Astrocyte (in vitro differentiated cells and primary cell): ENCODE data around the gene BRS3. TPM values are rescaled to one million over a fixed set of nuclear protein-coding genes. Genes with fewer than 3 reads are reported as not detected.

ENCODE experiments used
- DNase-seq: peaks from one replicate; pipeline ENCODE4 v3.0.0-alpha.2; 2010; ENCODE audit warnings: low read depth
- FAIRE-seq: peaks from 2 replicates; lab custom pipeline; 2011; peaks lifted over from hg19 to GRCh38; lab: Jason Lieb, UNC
- H2AFZ ChIP-seq: 2 replicates; pipeline ENCODE4 v1.6.0; 2012; ENCODE audit warnings: low read depth, low read length, inconsistent platforms
- H3K27ac ChIP-seq: 2 replicates; pipeline ENCODE4 v1.5.1; 2011; ENCODE audit warnings: low read depth, low read length, inconsistent platforms
- H3K27me3 ChIP-seq: 2 replicates; pipeline ENCODE4 v1.6.0; 2011; ENCODE audit warnings: low read length, inconsistent platforms; ENCODE audit not compliant: insufficient read depth
- H3K36me3 ChIP-seq: 2 replicates; pipeline ENCODE4 v1.5.1; 2011; ENCODE audit warnings: low read length, inconsistent platforms; ENCODE audit not compliant: insufficient read depth
- H3K4me1 ChIP-seq: 2 replicates; pipeline ENCODE4 v1.5.1; 2011; ENCODE audit warnings: low read length, inconsistent platforms; ENCODE audit not compliant: insufficient read depth
- H3K4me2 ChIP-seq: 2 replicates; pipeline ENCODE4 v1.6.0; 2012; ENCODE audit warnings: low read length, inconsistent platforms
- H3K4me3 ChIP-seq: 2 replicates; pipeline ENCODE4 v1.5.1; 2011; ENCODE audit warnings: low read depth, mild to moderate bottlenecking, low read length, inconsistent platforms; ENCODE audit not compliant: insufficient read depth
- H3K79me2 ChIP-seq: 2 replicates; pipeline ENCODE4 v1.6.0; 2012; ENCODE audit warnings: mild to moderate bottlenecking, low read length, inconsistent platforms; ENCODE audit not compliant: insufficient read depth
- H3K9ac ChIP-seq: 2 replicates; pipeline ENCODE4 v1.6.0; 2012; ENCODE audit warnings: mild to moderate bottlenecking, low read length, inconsistent platforms
- H3K9me3 ChIP-seq: 2 replicates; pipeline ENCODE4 v1.5.1; 2012; ENCODE audit warnings: low read depth, mild to moderate bottlenecking, low read length, inconsistent platforms; ENCODE audit not compliant: insufficient read depth
- H4K20me1 ChIP-seq: 2 replicates; pipeline ENCODE4 v1.6.0; 2012; ENCODE audit warnings: low read length, inconsistent platforms; ENCODE audit not compliant: insufficient read depth
- H3K27ac Mint-ChIP-seq: one replicate; pipeline ENCODE4 v1.8.0; 2021; ENCODE audit warnings: mild to moderate bottlenecking, mixed read lengths; ENCODE audit not compliant: unreplicated experiment
- H3K27me3 Mint-ChIP-seq: one replicate; pipeline ENCODE4 v1.8.0; 2021; ENCODE audit warnings: low read depth, mixed read lengths; ENCODE audit not compliant: unreplicated experiment
- H3K36me3 Mint-ChIP-seq: one replicate; pipeline ENCODE4 v1.8.0; 2021; ENCODE audit warnings: low read depth, mixed read lengths; ENCODE audit not compliant: unreplicated experiment
- H3K4me1 Mint-ChIP-seq: one replicate; pipeline ENCODE4 v1.8.0; 2021; ENCODE audit warnings: low read depth, mixed read lengths; ENCODE audit not compliant: unreplicated experiment
- H3K4me3 Mint-ChIP-seq: one replicate; pipeline ENCODE4 v1.8.0; 2021; ENCODE audit warnings: mild to moderate bottlenecking, moderate library complexity, mixed read lengths; ENCODE audit not compliant: unreplicated experiment
- H3K9me3 Mint-ChIP-seq: one replicate; pipeline ENCODE4 v1.8.0; 2021; ENCODE audit warnings: mild to moderate bottlenecking, mixed read lengths; ENCODE audit not compliant: unreplicated experiment
- EZH2 ChIP-seq: IDR thresholded peaks from 2 replicates; pipeline ENCODE4 v1.6.1; 2012; ENCODE audit warnings: mild to moderate bottlenecking, low read length, inconsistent platforms; ENCODE audit not compliant: insufficient read depth
- total RNA-seq: library from RNA; stranded (reverse); gene quantifications from 2 replicates; pipeline ENCODE4 v1.2.1, GENCODE V29; 2021
- TF ChIP-seq, protein P1 (sequence below): IDR thresholded peaks from 2 replicates; pipeline ENCODE4 v1.5.1; 2011; ENCODE audit warnings: low read depth, mild to moderate bottlenecking, inconsistent platforms, low read length, moderate library complexity; ENCODE audit not compliant: insufficient read depth

BRS3 gene
- total RNA-seq, 1 donor from 2014 or later: not detected

DNA sequence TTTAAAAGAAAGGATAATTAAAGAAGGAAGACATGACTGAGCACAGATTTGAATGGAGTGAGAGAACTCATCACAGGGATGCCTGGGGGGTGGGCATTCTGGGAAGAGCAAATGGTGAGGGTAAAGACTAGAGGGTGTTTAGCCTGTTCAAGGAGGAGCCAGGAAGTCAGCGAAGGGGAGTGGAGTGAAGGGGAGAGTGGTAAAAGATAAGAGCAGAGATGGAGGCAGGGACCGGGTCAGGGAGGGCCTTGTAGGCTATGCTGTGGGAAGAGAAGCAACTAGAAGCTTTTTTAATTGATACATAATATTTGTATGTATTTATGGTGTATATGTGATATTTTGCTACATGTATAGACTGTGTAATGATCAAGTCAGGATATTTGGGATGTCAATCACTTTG is 42.0 kb downstream of the BRS3 start:
- H3K9me3 Mint-ChIP-seq: no peaks in the 10 kb centered on the region
- DNase-seq (no peak), FAIRE-seq (peak; percentile 66)

DNA sequence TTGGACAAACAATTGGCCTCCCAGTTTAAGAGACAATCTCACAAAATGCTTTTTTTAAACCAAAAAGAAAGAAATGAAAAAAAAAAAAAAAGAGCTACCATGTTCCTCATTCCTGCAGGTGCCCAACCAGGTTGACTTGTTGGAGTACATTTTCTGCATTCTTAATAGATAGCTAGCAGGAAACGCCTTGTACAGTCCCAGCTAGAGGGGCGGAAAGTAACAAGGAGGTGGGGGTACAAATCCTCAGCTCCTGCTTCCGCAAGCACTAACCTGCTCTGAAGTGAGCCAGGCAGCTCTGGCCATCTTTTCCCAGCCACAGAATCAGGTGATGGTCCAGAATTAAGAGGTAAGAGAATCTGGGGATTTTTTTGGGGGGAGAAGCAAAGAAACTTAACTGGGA is 44.2 kb downstream of the BRS3 start, which contains the start of gene VGLL1:
Gene VGLL1 (plus strand): TSS at position 265 of the 400 bp plus-strand sequence. CDS start 3,806 bp downstream, outside the sequence.
- FAIRE-seq: no peak
- H3K27me3 Mint-ChIP-seq: no peaks in the 10 kb centered on the region
- H3K4me2 ChIP-seq: no peak within 1 kb of the TSS
- no peak within 1 kb of the TSS for H3K9ac ChIP-seq
- H3K36me3 ChIP-seq: no peaks in the 10 kb centered on the region
- H2AFZ ChIP-seq: no peak within 1 kb of the TSS
- H3K4me1 Mint-ChIP-seq: no peaks in the 10 kb centered on the region
- no peaks in the 10 kb centered on the region for H3K36me3 Mint-ChIP-seq
- TF ChIP-seq, protein P1, sequence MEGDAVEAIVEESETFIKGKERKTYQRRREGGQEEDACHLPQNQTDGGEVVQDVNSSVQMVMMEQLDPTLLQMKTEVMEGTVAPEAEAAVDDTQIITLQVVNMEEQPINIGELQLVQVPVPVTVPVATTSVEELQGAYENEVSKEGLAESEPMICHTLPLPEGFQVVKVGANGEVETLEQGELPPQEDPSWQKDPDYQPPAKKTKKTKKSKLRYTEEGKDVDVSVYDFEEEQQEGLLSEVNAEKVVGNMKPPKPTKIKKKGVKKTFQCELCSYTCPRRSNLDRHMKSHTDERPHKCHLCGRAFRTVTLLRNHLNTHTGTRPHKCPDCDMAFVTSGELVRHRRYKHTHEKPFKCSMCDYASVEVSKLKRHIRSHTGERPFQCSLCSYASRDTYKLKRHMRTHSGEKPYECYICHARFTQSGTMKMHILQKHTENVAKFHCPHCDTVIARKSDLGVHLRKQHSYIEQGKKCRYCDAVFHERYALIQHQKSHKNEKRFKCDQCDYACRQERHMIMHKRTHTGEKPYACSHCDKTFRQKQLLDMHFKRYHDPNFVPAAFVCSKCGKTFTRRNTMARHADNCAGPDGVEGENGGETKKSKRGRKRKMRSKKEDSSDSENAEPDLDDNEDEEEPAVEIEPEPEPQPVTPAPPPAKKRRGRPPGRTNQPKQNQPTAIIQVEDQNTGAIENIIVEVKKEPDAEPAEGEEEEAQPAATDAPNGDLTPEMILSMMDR: no peak
- TF ChIP-seq EZH2: no peak
- DNase-seq: no peak
- no peak within 1 kb of the TSS for H3K4me3 Mint-ChIP-seq
- no peaks in the 10 kb centered on the region for H3K27me3 ChIP-seq
- H3K9me3 ChIP-seq: no peaks in the 10 kb centered on the region
- no peak within 1 kb of the TSS for H3K27ac ChIP-seq
- H4K20me1 ChIP-seq: no peaks in the 10 kb centered on the region
- H3K27ac Mint-ChIP-seq: no peak within 1 kb of the TSS
- no peaks in the 10 kb centered on the region for H3K4me1 ChIP-seq
- no peaks in the 10 kb centered on the region for H3K9me3 Mint-ChIP-seq
- H3K79me2 ChIP-seq: no peaks in the 10 kb centered on the region
- no peak within 1 kb of the TSS for H3K4me3 ChIP-seq

More for the DNA sequence above, 42.0 kb downstream of the BRS3 start:
- no peak overlapping the region for H3K9ac ChIP-seq
- no peaks in the 10 kb centered on the region for H3K36me3 ChIP-seq
- Mint-ChIP-seq H3K4me1 (peaks cover 4% of the 10 kb centered on the region), H3K27me3 (no peaks in the 10 kb centered on the region), H3K36me3 (no peaks in the 10 kb centered on the region), H3K27ac (no peak overlapping the region), H3K4me3 (no peak overlapping the region)
- H3K4me1 ChIP-seq: no peaks in the 10 kb centered on the region
- H2AFZ ChIP-seq: no peak overlapping the region
- no peak overlapping the region for H3K4me2 ChIP-seq
- no peaks in the 10 kb centered on the region for H4K20me1 ChIP-seq
- TF ChIP-seq, protein P1: no peak
- H3K4me3 ChIP-seq: no peak overlapping the region
- H3K79me2 ChIP-seq: no peaks in the 10 kb centered on the region
- no peaks in the 10 kb centered on the region for H3K27me3 ChIP-seq
- no peak overlapping the region for H3K27ac ChIP-seq
- H3K9me3 ChIP-seq: no peaks in the 10 kb centered on the region

GRCh38 chrX:136534131-136534530 is 46.4 kb downstream of the BRS3 start:
- Histone ChIP-seq H3K27me3 (no peaks in the 10 kb centered on the region), H3K4me1 (no peaks in the 10 kb centered on the region), H3K4me2 (no peak overlapping the region), H4K20me1 (no peaks in the 10 kb centered on the region), H3K9ac (no peak overlapping the region), H3K9me3 (no peaks in the 10 kb centered on the region), H2AFZ (no peak overlapping the region), H3K4me3 (no peak overlapping the region), H3K79me2 (no peaks in the 10 kb centered on the region), H3K36me3 (no peaks in the 10 kb centered on the region), H3K27ac (no peak overlapping the region)
- Mint-ChIP-seq H3K4me3 (no peak overlapping the region), H3K4me1 (peaks cover 7% of the 10 kb centered on the region), H3K9me3 (no peaks in the 10 kb centered on the region), H3K27ac (no peak overlapping the region), H3K27me3 (no peaks in the 10 kb centered on the region), H3K36me3 (no peaks in the 10 kb centered on the region)
- TF ChIP-seq, protein P1: no peak
- no peak for TF ChIP-seq EZH2
- DNase-seq (no peak), FAIRE-seq (no peak)
